RWPE2 (cell line): Measurements from ENCODE around the gene GLG1.
"Not testable (repeated sequence)": the region's sequence is repeated elsewhere in the genome, so short reads cannot be mapped to it uniquely, and the experiment has no call there.

Experiments
- ATAC-seq: fragments of 200-7000 bp; cut with Tn5 transposase; 3 replicates; pipeline ENCODE4 v1.9.1; 2021; ENCODE audit warnings: low read depth
- DNase-seq: peaks from one replicate; pipeline ENCODE4 v3.0.0-alpha.2; 2020; ENCODE audit warnings: low spot score
- H3K27ac ChIP-seq: fragments of 450-650 bp; 2 replicates; pipeline ENCODE4 v1.5.1; 2017; ENCODE audit warnings: mild to moderate bottlenecking; ENCODE audit not compliant: poor library complexity, severe bottlenecking
- H3K27me3 ChIP-seq: fragments of 250-450 bp; sonication (Bioruptor Pico); 2 replicates; pipeline ENCODE4 v1.5.1; 2021; ENCODE audit warnings: mild to moderate bottlenecking, moderate library complexity; ENCODE audit not compliant: insufficient read depth, poor library complexity, severe bottlenecking
- H3K36me3 ChIP-seq: fragments of 250-450 bp; sonication (Bioruptor Pico); 2 replicates; pipeline ENCODE4 v1.5.1; 2020; ENCODE audit warnings: low read depth, mild to moderate bottlenecking, moderate library complexity
- H3K4me1 ChIP-seq: fragments of 250-450 bp; sonication (Bioruptor Pico); 2 replicates; pipeline ENCODE4 v1.5.1; 2021; ENCODE audit warnings: mild to moderate bottlenecking, moderate library complexity; ENCODE audit not compliant: insufficient read depth, poor library complexity, severe bottlenecking
- H3K4me3 ChIP-seq: fragments of 250-450 bp; sonication (Bioruptor Pico); 2 replicates; pipeline ENCODE4 v1.5.1; 2021; ENCODE audit warnings: mild to moderate bottlenecking, moderate library complexity; ENCODE audit not compliant: severe bottlenecking
- H3K9me3 ChIP-seq: fragments of 250-450 bp; sonication (Bioruptor Pico); 2 replicates; pipeline ENCODE4 v1.5.1; 2021; ENCODE audit warnings: mild to moderate bottlenecking, moderate library complexity; ENCODE audit not compliant: severe bottlenecking

GLG1 gene

GRCh38 chr16:74417897-74418296, 189.0 kb downstream of the GLG1 start:
- not testable (repeated sequence) for H3K27ac ChIP-seq, H3K27me3 ChIP-seq, H3K36me3 ChIP-seq, ATAC-seq, H3K4me1 ChIP-seq, H3K9me3 ChIP-seq, H3K4me3 ChIP-seq, DNase-seq

GRCh38 chr16:74413920-74414319, 193.0 kb downstream of the GLG1 start:
- not testable (repeated sequence) for H3K9me3 ChIP-seq, H3K27me3 ChIP-seq, ATAC-seq, H3K4me1 ChIP-seq, H3K27ac ChIP-seq, DNase-seq, H3K4me3 ChIP-seq, H3K36me3 ChIP-seq

- not testable (repeated sequence) for ATAC-seq, H3K9me3 ChIP-seq, H3K27ac ChIP-seq, H3K4me3 ChIP-seq, H3K36me3 ChIP-seq, DNase-seq, H3K4me1 ChIP-seq, H3K27me3 ChIP-seq
Observed at GRCh38 chr16:74413485-74413884, 193.4 kb downstream of the GLG1 start.

- not testable (repeated sequence) for H3K4me3 ChIP-seq, DNase-seq, ATAC-seq
Observed at GRCh38 chr16:74412775-74413390, 194.0 kb downstream of the GLG1 start.

GRCh38 chr16:74412138-74412774, 194.7 kb downstream of the GLG1 start:
- not testable (repeated sequence) for H3K36me3 ChIP-seq, H3K27ac ChIP-seq, H3K4me1 ChIP-seq, H3K4me3 ChIP-seq, H3K9me3 ChIP-seq, DNase-seq, H3K27me3 ChIP-seq, ATAC-seq

More at GRCh38 chr16:74412775-74413390, 194.0 kb downstream of the GLG1 start:
- H3K9me3 ChIP-seq, H3K4me1 ChIP-seq, H3K27ac ChIP-seq, H3K27me3 ChIP-seq, H3K36me3 ChIP-seq: not testable (repeated sequence)

GRCh38 chr16:74410981-74411380, 195.9 kb downstream of the GLG1 start:
- not testable (repeated sequence) for ATAC-seq, H3K9me3 ChIP-seq, DNase-seq, H3K4me1 ChIP-seq, H3K36me3 ChIP-seq, H3K27ac ChIP-seq, H3K4me3 ChIP-seq, H3K27me3 ChIP-seq

GRCh38 chr16:74410057-74410957, 196.6 kb downstream of the GLG1 start:
- ATAC-seq, H3K36me3 ChIP-seq, H3K9me3 ChIP-seq, DNase-seq, H3K4me3 ChIP-seq, H3K4me1 ChIP-seq, H3K27me3 ChIP-seq, H3K27ac ChIP-seq: not testable (repeated sequence)

GRCh38 chr16:74409185-74409981, 197.5 kb downstream of the GLG1 start:
- not testable (repeated sequence) for H3K27me3 ChIP-seq, H3K36me3 ChIP-seq, ATAC-seq, H3K4me1 ChIP-seq, DNase-seq, H3K9me3 ChIP-seq, H3K4me3 ChIP-seq, H3K27ac ChIP-seq

GRCh38 chr16:74407362-74407705, 199.6 kb downstream of the GLG1 start:
- H3K4me3 ChIP-seq, H3K27ac ChIP-seq, H3K9me3 ChIP-seq, DNase-seq, H3K4me1 ChIP-seq, H3K27me3 ChIP-seq, H3K36me3 ChIP-seq: not testable (repeated sequence)
- ATAC-seq, result peak; percentile 40

- H3K4me3 ChIP-seq, H3K4me1 ChIP-seq: not testable (repeated sequence)
Observed at GRCh38 chr16:74406600-74407361, 200.1 kb downstream of the GLG1 start.

More at GRCh38 chr16:74406600-74407361, 200.1 kb downstream of the GLG1 start:
- ATAC-seq, result peak; percentile 65
- H3K27me3 ChIP-seq, H3K36me3 ChIP-seq, H3K27ac ChIP-seq, DNase-seq, H3K9me3 ChIP-seq: not testable (repeated sequence)
